ENCODE results near the gene MSI2.

GRCh38 chr17:57687642-57688041, 431.3 kb downstream of the MSI2 start:
- TF ChIP-seq CTCF (IDR thresholded peaks at IDR 0.05) (no peak), POLR2A (IDR thresholded peaks at IDR 0.05) (no peak)
